NCI-H2171 (cell line): ENCODE measurements around the gene NDUFA5.

Experiments used
- DNase-seq: peaks from one replicate; lab custom pipeline; 2025; lab: John Stamatoyannopoulos, UW

Gene NDUFA5

GRCh38 chr7:123502201-123502600 lies 55.4 kb downstream of the NDUFA5 start:
- no peak for DNase-seq

DNA sequence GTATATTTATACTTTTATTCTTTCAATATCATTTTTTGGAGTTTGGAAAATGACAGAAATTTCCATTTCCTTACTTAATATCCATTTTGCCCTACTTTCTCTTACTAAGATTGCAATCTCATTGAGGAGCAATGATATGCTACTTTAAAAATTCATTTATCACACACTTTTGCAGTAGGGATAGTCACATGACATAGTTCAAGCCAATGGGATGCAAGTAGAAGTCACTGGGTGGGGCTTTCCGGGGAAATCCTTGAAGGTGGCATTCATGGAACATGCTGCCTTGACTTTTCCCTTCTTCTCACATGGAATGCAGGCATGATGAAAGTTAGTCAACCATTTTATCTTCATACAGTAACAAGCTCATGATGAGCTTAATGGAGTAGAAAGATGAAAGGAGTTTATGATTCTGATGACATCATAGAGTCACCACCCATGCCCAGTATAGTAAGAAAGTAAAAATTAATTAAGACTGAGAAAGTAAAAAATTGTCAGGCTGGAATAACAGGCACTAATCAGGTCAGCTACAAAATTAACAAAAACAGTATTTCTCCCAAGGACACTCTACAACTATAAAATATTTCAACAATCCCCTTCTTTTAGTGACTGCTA lies 56.6 kb downstream of the NDUFA5 start:
- no peak for DNase-seq

DNA sequence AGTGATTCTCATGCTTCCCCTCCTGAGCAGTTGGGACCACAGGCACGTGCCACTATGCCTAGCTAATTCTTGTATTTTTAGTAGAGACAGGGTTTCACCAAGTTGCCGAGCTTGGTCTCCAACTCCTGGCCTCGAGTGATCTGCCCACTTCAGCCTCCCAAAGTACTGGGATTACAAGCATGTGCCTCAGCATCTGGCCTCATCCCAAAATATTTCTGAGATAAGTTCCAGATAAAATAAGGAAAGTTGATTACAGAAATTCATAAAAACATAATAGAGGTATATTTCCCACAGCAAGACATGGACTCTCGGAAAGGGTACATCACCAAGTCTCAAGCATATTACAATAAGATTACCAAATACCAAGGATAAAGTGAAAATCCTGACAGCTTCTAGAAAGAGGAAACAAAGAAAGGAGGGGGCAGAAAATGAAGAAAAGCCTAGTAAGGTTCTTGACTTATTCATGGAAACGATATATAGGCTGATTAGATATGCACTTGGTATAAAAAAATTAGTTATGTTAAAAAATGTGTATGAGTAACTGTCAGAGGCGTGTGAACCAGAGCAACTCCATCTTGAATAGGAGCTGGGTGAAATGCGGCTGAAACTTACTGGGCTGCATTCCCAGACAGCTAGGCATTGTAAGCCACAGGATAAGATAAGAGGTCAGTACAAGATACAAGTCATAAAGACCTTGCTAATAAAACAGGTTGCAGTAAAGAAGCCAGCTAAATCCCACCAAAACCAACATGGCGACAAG lies 58.2 kb downstream of the NDUFA5 start:
- DNase-seq = no peak

DNA sequence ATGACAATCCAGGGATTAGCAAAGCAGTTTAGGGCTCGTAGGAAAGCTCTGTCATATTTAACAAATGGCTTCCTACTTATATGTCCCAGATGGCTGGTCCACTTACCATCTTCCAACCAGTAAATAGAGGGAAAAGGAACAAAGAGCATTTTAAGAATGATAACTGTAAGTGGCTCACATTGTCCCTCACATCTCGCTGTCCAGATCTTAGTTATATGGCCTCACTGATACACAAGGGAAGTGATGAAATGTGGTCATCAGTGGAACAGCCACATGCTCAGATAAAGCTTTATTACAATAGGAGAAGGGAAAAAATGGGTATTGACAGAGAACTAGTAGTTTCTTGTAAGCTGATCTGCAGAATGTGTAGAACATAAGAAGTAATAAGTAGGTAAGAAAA lies 59.0 kb downstream of the NDUFA5 start:
- no peak for DNase-seq

- no peak for DNase-seq
These were observed 59.6 kb downstream of the NDUFA5 start for GRCh38 chr7:123498031-123498430.

- peak; percentile 24 for DNase-seq
These were observed 63.3 kb downstream of the NDUFA5 start for GRCh38 chr7:123494193-123494796.

GRCh38 chr7:123492485-123492884 lies 65.1 kb downstream of the NDUFA5 start:
- DNase-seq = no peak
